Measurements from ENCODE around the gene ACSF3.

The ACSF3 gene

DNA sequence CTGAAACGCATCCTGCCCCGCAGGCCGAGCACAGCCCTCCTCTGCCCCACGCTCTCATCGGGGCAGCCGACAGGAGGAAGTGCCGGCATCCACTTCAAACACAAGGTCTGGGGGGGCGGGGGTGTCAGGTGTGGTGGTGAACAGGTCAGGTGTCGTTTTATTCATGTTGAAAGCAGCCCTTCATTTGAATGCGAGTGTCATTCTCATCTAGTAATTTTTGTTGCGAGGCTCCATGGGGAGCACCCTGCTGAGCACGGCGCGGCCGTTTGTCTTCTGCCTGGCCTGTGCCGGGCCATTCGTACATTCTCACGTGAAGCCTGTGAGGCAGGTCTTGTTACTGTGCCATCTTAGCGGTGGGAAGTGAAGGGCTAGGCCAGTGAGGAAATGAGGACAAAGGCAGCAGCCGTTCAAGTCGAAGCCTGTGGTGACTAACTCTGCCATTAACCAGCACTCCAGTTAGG, 1.9 kb downstream of the ACSF3 start:
- no peak for DNase-seq (ENCODE audit: low read depth)

DNA sequence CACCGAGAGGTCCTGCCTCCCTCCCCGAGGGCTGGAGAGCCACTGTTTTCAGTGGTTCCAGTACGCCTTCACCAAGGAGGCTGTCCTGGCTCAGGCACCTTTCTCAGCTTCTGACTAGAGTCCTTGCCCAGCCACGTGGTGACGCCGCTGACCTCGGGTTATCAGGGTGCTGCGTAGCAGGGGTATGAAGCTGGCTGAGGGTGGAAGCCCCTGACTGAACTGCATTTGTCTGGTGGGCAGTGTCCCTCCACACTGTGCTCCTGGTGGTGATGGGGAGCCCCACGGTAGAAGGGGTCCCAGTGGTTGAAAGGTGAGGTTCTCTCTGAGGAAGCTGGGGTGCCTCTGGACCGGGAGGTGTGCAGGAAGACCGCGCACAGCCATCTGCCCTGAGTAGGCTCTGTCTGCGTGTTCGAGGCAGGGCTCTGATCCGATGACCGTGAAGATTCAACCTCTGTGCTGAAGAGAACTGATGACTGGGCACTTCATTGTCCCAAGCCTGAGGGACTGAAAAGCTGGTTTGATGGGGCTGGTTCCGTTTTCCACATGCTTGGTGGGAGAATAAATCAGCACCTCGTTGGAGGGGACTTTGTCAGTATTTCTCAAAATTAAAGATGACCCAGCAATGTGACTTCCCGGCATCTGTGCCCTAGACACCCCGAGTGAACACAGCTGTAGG, 2.5 kb downstream of the ACSF3 start:
- DNase-seq (ENCODE audit: low read depth) = no peak

DNA sequence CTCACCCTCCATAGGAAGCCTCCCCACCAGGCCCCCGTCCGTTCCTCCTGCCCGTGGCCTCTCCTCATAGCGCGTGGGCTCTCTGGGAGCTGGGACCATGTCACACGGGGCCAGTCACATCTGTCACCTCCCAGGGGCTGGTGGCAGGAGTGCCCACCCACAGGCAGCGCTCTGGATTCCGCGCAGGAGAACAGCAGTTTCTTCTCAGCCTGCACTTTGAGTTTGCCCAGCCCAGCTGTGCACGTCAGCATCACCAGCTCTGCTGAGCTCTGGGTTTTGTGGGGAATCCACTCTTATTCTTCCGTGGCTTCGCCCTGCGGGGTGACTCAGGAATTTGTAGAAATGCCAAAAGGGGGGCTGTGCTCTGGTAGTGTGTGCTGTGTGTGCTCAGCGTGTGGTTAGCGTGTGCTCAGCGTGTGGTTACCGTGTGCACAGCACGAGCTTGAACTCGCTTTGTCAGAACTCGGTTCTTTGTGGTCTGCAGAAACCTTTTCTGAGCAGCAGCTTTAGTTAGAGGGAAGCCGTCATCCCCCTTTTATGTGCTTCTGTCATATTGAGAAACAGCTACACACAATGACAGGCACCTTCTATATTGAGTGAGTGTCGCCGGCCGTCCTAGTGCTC, 3.2 kb downstream of the ACSF3 start:
- no peak for DNase-seq (ENCODE audit: low read depth)

DNA sequence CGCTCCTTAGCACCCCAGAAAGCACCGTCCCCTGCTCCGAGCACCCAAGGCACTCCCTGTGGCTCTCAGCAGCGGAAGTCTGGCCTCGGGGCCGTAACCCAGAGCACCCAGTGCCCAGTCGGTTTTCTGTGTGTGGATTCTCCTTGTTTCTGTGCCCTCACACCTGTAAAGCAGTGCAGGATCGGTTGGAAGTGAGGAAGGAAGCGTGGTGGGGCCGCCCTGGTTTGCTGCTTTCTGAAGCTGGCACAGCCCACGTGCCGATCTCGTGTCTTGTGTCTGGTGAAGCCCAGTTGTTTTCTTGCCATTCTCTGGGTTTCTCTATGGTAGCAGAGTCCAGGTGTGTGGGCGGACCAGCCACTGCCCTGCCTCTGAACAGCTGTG, 3.7 kb downstream of the ACSF3 start:
- DNase-seq (ENCODE audit: low read depth) = no peak

DNA sequence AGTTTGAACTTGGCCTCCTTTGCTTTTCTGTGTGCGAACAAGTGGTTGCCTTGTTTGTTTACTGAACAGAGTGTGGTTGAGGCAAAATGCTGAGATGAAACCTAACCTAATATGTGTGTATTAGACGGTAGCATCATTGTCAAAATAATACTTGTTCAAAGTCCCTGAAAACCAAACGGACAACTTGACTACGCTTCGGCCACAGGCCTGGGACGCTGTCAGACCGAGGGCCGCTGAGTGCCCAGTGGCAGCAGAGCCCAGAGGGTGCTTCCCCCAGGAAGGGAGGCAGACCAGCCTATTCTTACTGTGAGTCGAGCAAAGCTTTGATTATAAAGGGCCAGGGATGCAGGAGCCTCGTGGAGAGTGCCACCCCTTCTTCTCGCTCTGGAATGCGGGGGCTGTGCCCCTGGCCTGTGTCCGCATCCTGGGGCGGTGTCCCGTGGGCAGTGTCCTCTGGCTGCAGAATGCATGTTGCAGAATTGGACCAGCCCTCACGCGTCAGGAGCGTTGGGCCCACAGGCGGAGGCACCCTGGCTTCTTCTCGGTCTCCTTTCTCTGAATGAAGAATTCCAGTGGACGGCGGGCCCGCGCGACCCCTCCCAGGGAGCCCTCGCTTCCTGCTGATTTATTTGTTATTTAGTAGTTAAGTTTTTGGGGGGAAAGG, 5.2 kb downstream of the ACSF3 start:
- DNase-seq (ENCODE audit: low read depth) = no peak

DNA sequence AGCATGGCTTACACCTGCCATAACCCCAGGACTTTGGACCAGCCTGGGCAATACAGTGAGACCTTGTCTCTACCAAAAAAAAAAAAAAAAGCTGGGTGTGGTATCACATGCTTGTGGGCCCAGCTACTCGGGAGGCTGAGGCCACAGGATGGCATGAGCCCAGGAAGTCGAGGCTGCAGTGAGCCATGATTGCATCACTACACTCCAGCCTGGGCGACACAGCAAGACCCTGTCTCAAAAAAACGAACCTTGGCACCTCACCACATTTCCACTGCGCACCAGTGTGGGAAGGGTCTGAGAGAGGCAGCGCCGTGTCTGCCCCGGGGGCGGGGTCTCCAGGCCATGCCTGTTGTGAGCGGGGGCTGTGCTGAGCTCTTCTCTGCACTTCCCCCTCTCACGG, 6.3 kb downstream of the ACSF3 start:
- no peak for DNase-seq (ENCODE audit: low read depth)

DNA sequence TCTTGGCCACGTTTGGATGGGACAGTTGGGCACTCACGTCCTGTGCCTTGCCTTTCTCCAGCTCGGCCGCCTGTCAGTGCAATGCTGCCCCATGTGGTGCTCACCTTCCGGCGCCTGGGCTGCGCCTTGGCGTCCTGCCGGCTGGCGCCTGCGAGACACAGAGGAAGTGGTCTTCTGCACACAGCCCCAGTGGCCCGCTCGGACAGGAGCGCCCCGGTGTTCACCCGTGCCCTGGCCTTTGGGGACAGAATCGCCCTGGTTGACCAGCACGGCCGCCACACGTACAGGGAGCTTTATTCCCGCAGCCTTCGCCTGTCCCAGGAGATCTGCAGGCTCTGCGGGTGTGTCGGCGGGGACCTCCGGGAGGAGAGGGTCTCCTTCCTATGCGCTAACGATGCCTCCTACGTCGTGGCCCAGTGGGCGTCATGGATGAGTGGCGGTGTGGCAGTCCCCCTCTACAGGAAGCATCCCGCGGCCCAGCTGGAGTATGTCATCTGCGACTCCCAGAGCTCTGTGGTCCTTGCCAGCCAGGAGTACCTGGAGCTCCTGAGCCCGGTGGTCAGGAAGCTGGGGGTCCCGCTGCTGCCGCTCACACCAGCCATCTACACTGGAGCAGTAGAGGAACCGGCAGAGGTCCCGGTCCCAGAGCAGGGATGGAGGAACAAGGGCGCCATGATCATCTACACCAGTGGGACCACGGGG, 7.1 kb downstream of the ACSF3 start:
- no peak for DNase-seq (ENCODE audit: low read depth)

DNA sequence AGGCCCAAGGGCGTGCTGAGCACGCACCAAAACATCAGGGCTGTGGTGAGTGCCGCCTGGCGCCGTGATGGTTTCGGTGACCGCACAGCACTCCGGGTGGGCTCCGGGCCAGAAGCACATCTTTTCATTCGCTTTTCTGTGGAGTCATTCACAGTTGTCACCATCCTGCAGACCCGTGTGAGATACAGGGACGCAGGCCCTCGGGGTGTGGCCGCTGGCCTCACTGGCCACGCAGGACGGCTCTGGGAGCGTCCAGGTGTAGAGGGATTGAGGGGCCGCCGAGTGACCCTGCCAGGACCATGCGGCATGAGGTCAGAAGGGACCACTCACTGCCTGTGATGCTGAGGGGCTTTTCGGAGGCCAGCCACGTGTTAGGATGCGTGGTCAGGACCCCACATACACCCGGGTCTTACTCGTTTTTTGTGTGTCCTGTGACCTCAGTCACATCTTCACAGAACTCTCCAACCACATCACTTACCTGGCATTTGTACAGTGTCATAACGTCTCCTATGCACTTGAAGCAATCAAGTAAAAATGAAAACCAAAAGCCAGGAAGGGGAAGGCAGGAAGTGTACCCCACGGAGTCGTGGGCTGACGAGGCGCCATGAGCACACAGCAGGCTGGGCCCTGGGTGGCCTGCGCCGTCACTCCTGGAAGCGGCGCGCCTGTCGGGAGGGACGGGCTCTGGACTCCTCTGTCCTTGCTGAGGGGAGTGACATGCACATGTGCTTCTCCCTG, 7.8 kb downstream of the ACSF3 start:
- DNase-seq (ENCODE audit: low read depth) = no peak

DNA sequence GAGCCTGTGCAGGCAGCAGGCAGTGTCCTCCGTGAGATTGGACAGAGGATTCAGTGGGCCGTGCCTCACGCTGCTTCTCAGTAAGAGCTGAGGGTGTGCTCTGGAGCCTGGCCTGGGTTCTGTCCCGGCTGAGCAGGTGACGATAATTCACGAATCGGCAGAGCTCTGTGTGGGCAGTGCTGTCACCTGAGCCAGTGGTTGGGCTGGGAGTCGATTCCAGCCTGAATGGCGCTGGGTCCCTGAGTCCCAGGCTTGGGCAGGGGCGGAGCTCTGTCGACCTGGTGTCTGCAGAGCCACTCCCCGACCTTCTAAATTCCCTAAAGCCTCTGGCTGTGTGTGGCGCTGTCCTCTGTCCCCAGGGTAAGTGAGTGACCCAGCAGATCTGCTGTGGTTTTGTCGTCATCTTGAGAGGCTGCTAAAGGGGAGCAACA, 8.4 kb downstream of the ACSF3 start:
- no peak for DNase-seq (ENCODE audit: low read depth)

DNA sequence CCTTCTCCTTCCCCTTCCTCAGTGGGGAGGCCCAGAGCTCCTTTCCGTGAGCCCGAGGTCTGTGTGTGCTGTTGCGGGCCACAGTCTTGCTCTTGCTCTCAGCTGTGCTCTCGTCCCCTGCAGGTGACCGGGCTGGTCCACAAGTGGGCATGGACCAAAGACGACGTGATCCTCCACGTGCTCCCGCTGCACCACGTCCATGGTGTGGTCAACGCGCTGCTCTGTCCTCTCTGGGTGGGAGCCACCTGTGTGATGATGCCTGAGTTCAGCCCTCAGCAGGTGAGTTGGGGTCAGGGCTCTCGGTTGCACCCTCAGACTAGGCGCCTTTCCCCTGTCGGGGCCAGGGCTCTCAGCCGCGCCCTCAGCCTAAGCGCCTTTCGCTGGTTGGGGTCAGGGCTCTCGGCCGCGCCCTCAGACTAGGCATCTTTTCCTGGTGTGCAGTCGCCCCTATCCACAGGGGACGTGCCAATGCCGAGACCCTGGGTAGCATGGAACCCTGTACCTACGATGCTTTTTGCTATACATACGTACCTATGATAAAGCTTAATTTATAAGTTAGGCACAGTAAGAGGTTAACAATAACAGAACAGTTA, 8.9 kb downstream of the ACSF3 start:
- no peak for DNase-seq (ENCODE audit: low read depth)

DNA sequence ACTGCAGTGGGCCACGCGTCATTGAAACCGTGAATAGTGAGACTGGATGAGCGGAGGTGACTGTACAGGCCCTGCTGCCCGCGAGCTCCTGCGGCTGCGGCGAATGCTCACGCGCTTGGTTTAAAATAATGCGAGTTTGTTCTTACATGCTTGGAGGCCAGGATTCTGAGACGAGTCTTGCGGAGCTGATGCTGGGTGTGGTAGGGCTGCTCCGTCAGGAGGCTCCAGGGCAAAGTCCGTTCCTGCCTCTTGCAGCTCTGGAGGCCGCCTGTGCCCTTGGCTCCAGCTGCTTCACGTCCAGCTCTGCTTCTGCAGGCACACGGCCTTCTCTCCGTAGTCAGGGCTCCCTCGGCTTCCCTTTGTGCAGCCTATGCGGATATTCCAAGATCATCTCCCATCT, 9.5 kb downstream of the ACSF3 start:
- no peak for DNase-seq (ENCODE audit: low read depth)

DNA sequence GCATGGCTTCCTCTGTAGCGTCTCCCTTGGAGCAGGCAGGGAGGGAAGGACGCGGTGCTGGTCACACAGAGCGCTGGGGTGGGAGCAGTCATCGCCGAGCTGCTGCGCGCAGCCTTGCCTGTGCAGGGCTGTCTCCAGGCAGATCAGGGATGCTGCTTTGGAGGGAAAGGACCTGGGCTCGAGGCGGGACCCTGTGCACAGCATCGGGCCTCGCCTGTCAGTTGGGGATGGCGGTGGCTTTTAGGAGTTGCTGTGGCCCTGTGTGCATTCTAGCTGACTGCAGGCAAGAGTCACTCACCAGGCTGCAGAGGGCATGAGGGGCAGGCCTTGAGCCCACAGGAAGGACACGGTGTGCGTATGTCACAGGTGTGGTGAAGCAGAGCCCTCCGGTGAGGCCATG, 10.1 kb downstream of the ACSF3 start:
- no peak for DNase-seq (ENCODE audit: low read depth)

DNA sequence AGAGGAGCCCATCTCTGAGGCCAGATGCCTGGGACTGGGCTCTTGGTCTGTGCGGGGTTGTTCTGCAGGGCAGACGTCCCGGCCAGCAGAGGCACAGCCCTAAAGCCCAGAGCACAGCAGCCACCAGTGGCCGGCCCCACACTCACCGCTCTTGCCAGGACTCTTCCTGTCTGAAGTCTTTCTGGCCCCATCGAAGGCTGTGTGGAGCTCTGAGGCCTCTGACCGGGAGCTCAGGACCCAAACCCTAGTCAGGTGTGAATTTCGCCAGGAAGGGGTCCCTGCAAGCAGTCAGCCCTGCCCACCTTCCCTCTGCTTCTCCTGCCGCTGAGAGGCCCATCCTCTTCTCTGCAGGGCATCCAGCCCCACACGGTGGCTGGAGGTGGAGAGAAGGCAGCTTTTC, 10.7 kb downstream of the ACSF3 start:
- no peak for DNase-seq (ENCODE audit: low read depth)

DNA sequence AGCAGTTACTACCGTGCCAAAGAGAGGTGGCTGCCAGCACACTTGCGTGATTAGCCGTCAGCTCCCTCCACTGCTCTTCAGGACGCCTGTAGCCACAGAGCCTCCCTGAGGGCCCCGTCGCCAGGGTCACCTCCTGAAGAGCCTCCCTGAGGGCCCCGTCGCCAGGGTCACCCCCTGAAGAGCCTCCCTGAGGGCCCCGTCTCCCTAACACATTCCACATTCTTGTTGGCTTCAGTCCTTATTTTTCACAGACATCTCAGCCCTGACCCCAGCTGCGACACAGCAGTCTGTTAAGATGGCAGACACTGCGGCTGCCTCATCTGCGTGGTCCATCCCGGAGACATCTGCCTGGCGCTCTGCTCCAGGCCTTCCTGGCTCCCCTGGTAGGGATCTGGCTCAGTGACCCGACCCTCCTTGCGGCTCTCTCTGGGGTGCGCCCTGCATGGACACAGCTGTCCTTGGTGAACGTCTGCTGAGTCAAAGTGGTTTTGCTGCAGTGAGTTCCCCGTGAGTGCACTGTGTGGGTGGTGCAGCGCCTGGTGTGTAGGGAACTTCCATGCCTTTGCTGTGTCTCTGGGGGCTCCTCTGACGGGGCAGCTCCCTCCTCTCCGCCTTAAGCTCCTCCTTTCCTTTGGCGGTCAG, 11.4 kb downstream of the ACSF3 start:
- DNase-seq (ENCODE audit: low read depth) = no peak

DNA sequence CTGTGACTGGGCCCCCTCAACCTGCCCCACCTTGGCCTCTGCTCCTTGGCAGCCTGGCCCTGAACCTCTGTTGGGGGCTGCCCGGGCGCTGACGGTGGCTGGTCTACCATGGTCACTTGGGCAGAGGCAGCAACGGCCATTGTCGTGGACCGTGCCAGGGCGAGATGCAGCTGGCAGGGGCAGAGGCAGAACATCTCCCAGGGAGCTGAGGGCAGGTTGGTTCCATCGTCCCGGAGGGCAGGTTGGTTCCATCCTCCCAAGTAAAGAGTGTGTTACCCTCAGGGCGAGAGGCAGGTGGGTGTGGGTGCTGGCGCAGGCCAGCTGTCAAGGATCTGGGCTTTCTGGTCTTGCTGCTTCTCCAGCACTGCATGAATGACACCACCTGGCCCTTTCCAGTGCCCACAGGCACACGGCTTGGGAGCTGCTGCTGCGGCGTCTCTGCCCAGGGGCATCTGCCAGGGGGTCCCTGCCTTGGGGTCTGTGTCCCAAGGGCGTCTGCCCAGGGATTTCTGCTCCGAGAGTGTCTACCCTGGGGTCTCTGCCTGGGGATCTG, 12.0 kb downstream of the ACSF3 start:
- no peak for DNase-seq (ENCODE audit: low read depth)

DNA sequence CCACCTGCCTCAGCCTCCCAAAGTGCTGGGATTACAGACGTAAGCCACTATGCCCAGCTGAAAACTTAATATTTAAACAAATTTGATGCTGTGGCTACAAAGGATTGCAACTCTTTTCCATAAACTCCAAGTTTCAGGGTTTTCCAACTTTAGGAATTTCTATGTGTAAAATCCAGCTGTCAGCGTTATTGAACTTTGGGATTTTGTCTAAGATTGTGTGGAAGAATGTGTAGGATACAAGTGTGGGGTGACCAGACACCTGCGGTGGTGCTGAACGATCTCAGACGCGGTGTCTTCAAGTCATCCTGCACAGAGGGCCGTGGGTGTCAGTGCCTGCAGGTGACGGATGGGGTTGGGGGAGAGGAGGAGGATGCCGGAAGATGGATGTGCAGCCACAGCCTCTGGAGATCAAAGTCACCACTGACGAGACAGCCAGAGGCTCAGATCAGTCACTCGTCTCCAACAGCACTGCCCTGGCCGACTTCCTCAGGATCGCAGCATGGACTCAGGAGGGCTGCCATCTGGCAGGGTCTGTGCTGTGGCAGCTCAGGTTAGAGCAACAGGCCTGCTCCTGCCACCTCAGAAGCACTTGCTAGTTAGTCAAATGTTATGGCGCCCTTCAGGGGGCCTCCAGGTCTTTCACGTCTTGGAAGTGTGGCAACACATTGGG, 13.0 kb downstream of the ACSF3 start:
- no peak for DNase-seq (ENCODE audit: low read depth)

DNA sequence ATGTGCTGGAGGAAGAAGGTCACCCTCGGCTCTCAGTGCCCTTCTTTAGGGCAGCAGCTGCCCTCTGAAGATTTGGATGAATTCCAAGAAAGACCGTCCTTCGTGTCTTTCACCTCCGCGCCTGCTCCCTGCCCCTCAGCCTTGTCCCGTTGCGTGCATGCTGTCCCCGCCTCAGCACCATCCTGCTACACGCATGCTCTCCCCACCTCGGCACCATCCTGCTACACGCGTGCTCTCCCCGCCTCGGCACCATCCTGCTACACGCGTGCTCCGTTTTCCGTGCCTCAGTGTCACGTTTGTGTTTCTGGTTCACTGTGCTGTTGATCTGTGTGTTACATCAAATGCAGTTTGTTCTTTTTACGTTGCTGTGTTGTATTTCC, 13.5 kb downstream of the ACSF3 start:
- no peak for DNase-seq (ENCODE audit: low read depth)

DNA sequence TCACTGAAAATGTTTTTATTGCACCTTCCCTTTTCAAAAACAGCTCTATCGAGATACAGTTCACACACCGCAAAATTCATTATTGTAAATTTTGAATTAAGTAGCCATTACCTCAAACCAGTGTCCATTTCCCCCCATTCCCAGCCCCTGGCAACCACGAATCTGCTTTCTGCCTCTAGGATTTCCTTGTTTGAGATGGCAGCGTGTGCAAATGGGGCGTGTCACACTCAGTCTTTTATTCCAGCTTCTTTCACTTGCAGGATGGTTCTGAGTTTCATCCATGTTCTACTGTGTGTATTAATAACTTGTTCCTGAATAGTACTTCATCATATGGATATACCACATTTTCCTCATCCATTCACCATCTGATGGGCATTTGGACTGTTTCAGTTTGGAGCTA, 14.8 kb downstream of the ACSF3 start:
- DNase-seq (ENCODE audit: low read depth) = no peak

DNA sequence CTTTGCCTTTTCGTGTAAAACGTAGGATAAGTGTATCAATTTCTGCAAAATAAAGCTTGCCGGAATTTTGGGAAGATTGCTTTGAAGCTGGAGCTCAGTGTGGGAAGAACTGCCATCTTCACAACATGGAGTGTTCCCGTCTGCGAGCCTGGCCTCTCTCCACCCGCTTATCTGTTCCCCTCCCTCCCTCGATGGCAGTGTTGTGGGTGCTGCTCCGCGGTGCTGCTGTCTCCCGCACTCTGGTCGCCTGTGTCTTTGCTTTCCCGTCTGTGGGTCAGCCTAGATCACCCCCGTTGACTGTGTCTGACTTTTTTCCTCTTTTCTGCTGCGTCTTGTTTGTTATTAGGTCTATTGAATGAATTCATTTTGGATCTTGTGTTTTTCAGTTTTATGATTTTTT, 17.0 kb downstream of the ACSF3 start:
- DNase-seq (ENCODE audit: low read depth) = no peak

DNA sequence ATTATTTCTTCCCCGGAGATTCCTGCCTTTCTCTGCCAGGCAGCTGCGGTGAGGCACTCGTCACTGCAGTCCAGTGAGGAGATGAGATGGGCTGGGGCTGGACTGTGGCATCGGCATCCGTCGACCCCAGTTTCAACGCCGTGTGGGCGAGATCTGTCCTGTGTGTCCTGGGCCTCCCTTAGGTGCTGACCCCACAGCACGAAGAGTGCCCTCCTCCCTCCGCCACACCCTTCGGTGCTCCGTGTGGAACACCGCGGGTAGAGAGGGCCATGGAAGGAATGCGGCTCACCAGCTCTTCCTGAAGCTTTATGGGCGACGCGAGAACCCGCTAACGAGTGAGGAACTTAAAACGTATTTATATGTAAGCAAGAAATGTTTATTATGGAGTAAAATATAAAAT, 17.6 kb downstream of the ACSF3 start:
- no peak for DNase-seq (ENCODE audit: low read depth)
